GM21786 (cell line): ENCODE data around the gene ZRANB1.

ENCODE experiments used
- ATAC-seq: cut with Tn5 transposase; IDR thresholded peaks from one replicate; pipeline ENCODE4 v1.9.1; 2021; ENCODE audit not compliant: unreplicated experiment

ZRANB1 gene

GRCh38 chr10:125017547-125018298 lies 75.8 kb downstream of the ZRANB1 start:
- no peak for ATAC-seq

- ATAC-seq: no peak
Measured at GRCh38 chr10:125018576-125019143, 76.7 kb downstream of the ZRANB1 start.

GRCh38 chr10:125020386-125020785 lies 78.5 kb downstream of the ZRANB1 start:
- ATAC-seq: no peak

GRCh38 chr10:125020871-125021270 lies 78.9 kb downstream of the ZRANB1 start:
- no peak for ATAC-seq

- ATAC-seq: no peak
Measured at GRCh38 chr10:125021686-125022344, 79.9 kb downstream of the ZRANB1 start.

GRCh38 chr10:125022671-125023070 lies 80.7 kb downstream of the ZRANB1 start:
- ATAC-seq: no peak

- no peak for ATAC-seq
Measured at GRCh38 chr10:125023255-125023654, 81.3 kb downstream of the ZRANB1 start.

- no peak for ATAC-seq
Measured at GRCh38 chr10:125023862-125024496, 82.1 kb downstream of the ZRANB1 start.

GRCh38 chr10:125024497-125025234 lies 82.7 kb downstream of the ZRANB1 start:
- no peak for ATAC-seq

GRCh38 chr10:125025341-125025740 lies 83.4 kb downstream of the ZRANB1 start:
- ATAC-seq: no peak

- ATAC-seq: no peak
Measured at GRCh38 chr10:125026036-125026931, 84.4 kb downstream of the ZRANB1 start.

- ATAC-seq: no peak
Measured at GRCh38 chr10:125026974-125027735, 85.2 kb downstream of the ZRANB1 start.

- no peak for ATAC-seq
Measured at GRCh38 chr10:125027871-125028869, 86.2 kb downstream of the ZRANB1 start.

- no peak for ATAC-seq
Measured at GRCh38 chr10:125029584-125030242, 87.8 kb downstream of the ZRANB1 start.

GRCh38 chr10:125030567-125031197 lies 88.8 kb downstream of the ZRANB1 start:
- no peak for ATAC-seq

- ATAC-seq: no peak
Measured at GRCh38 chr10:125032474-125033020, 90.6 kb downstream of the ZRANB1 start.
